ENCODE data around the gene FZD8.

The FZD8 gene

DNA sequence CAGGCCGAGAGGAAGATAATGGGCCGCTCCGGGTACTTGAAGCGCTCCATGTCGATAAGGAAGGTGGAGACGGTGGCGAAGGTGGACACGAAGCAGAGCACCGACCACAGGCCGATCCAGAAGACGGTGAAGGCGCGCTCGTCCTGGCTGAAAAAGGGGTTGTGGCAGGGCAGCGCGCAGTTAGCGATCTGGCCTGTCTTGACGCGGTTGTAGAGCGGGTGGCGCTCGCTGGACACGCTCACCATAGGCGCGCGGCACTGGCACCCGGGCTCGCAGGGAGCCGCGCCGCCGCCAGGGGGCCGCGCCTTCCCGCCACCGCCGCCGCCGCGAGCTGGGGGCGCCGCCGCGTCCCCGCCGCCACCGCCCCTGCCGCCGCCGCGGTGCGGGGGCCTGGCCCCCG is 1.6 kb downstream of the FZD8 start:
- TF ChIP-seq, protein P1, sequence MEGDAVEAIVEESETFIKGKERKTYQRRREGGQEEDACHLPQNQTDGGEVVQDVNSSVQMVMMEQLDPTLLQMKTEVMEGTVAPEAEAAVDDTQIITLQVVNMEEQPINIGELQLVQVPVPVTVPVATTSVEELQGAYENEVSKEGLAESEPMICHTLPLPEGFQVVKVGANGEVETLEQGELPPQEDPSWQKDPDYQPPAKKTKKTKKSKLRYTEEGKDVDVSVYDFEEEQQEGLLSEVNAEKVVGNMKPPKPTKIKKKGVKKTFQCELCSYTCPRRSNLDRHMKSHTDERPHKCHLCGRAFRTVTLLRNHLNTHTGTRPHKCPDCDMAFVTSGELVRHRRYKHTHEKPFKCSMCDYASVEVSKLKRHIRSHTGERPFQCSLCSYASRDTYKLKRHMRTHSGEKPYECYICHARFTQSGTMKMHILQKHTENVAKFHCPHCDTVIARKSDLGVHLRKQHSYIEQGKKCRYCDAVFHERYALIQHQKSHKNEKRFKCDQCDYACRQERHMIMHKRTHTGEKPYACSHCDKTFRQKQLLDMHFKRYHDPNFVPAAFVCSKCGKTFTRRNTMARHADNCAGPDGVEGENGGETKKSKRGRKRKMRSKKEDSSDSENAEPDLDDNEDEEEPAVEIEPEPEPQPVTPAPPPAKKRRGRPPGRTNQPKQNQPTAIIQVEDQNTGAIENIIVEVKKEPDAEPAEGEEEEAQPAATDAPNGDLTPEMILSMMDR (conservative IDR thresholded peaks at IDR 0.05): peak; percentile 69
- H3K27ac ChIP-seq: peak overlapping the region; percentile 91

DNA sequence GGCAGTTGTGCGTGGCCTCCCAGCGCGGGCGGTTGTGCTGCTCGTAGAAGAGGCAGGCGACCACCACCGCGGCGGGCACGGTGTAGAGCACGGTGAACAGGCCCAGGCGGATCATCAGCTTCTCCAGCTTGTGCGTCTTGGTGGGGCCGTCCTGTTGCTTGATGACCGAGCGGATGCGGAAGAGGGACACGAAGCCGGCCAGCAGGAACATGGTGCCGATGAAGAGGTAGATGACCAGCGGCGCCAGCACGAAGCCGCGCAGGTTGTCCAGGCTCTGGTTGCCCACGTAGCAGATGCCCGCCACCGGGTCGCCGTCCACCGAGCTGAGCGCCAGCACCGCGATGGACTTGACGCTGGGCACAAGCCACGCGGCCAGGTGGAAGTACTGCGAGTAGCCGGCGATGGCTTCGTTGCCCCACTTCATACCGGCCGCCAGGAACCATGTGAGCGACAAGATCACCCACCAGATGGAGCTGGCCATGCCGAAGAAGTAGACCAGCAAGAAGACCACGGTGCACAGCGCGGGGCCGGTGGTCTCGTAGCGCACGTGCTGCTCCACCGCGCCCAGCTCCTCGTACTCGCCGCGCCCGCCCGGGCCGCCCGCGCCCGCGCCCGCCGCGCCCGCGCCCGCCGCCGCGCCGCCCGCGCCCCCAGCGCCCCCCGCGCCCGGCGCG is 2.2 kb downstream of the FZD8 start:
- peak overlapping the region; percentile 91 for H3K27ac ChIP-seq
- TF ChIP-seq, protein P1 (conservative IDR thresholded peaks at IDR 0.05): no peak

DNA sequence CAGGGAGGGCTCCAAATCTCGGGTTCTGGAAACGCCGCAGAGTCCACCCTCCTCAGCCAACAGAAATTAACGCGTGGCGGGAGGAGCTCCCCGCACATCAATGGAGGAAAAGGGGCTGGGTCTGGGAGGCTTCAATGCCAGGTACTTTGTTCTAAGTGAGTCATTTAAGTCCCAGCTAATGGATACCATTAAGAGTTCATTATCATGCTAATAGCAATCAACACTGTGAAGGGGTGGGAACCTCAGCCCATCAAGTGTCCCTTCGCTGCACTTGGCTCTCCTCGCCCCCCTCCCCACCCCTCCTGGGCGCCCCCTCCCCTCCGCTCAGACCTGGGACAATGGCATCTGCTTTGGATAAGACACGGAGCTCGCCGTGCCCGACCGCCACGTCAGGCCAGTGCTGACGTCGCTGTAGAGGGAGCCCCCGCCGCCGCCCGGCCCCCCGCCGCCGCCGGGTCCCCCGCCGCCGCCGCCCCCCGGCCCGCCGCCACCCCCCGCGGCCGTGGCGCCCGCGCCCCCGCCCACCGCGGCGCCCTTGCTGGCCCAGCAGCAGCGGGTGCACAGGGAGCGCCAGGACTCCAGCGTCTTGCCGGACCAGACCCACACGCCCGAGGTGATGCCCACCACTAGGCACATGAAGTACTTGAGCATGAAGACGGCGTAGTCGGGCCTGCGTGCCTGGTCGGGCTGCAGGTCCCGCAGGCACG is 2.9 kb downstream of the FZD8 start:
- peak overlapping the region; percentile 91; the same call in 1 of the 2 replicates for H3K27ac ChIP-seq
- TF ChIP-seq, protein P1 (conservative IDR thresholded peaks at IDR 0.05): no peak

DNA sequence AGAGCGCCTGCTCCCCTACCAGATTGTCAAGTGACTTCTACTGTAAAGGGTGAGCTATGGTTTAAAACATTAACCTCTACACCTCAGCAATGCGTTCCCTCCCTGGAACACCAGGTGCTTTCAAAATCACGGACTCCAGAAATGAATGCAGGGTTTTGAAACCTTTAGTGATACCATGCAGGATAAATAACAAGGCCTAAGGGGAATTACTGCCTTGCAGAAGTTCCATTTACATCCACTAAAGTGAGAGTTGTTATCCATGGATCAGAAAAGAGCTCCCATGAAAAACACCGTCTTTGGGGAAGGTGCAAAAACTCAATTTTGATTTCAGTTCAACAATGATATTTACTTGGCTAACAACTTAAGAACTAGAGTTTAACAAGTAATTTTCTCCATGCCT is 4.0 kb downstream of the FZD8 start:
- TF ChIP-seq, protein P1 (conservative IDR thresholded peaks at IDR 0.05): no peak
- no peak overlapping the region for H3K27ac ChIP-seq

DNA sequence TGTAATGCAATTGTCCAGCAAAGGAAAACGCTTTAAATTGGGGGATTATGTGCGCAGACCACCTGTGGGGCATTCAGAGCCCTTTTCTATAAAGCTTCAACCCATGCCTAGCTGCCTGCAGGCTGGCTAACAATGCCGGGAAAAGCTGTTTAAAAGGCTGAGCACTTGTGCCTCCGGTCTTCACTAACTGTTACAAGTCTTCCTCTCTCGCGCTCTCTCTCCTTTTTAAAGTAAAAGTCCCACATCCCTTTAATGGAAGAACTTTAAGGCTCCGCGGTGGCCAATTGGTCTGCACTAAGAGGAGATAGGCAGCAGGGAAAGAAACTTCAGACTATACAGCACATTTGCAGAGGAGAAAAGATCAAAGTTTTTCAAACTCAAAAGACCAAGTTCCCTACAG is 4.6 kb downstream of the FZD8 start:
- TF ChIP-seq, protein P1 (conservative IDR thresholded peaks at IDR 0.05): no peak
- H3K27ac ChIP-seq: no peak overlapping the region

DNA sequence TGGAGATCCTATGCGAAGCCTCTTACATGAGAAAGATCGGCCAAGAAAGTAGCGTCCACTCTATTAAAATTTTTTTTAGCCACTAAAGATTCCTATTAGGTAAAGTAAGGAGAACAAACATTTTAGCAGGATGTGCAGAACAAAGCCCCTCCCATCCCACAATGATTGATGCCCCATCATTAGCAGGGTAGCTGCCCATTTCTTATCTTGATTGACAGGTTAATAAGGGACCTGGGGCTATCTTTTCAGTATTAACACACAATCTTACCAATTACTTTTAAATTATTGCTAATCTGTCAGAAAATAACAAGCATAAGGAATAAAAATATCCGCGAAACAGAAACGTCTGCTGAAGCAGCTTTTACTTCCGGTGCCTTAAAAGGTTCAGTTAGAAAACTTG is 5.1 kb downstream of the FZD8 start:
- no peak overlapping the region for H3K27ac ChIP-seq
- TF ChIP-seq, protein P1 (conservative IDR thresholded peaks at IDR 0.05): no peak

DNA sequence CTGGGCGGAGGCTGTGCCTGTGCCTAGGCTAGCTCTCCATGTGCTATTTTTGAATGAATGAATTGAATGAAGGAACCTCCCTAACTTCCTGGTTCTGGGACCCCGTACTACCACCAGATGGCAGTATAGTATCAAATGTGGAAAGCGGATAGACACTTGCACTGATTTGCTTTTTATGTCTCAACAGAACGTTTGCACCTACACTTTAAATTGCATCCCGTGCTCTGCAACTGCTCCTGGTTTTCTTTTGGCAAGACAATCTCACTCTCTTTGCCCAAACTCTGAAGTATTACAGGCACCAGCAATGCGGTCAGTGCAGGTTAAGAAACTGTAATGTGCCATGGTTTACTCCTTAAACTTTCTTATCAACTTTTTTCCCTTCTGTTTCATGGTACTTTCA is 6.5 kb downstream of the FZD8 start:
- no peak overlapping the region for H3K27ac ChIP-seq
- TF ChIP-seq, protein P1 (conservative IDR thresholded peaks at IDR 0.05): peak; percentile 86

Measured in VCaP (cell line).